ENCODE measurements around the gene DFFB.
"Not testable (repeated sequence)": the region's sequence is repeated elsewhere in the genome, so short reads cannot be mapped to it uniquely, and the experiment has no call there.

DFFB gene

GRCh38 chr1:3856923-3857790 lies at the start of gene DFFB, which contains the start of gene CEP104:
Gene DFFB (plus strand): TSS chr1:3857476. CDS start chr1:3857604, 128 bp downstream.
Gene CEP104 (minus strand): TSS chr1:3857211. CDS start chr1:3852407, 4,804 bp downstream.
- peak; percentile 84 for DNase-seq

- DNase-seq, result no peak
These were observed 49.5 kb upstream of the DFFB start for GRCh38 chr1:3807769-3808168.

GRCh38 chr1:3809680-3810079 lies 47.6 kb upstream of the DFFB start:
- DNase-seq, result no peak

GRCh38 chr1:3810149-3810761 lies 47.0 kb upstream of the DFFB start:
- DNase-seq, result not testable (repeated sequence)

GRCh38 chr1:3811595-3811911 lies 45.7 kb upstream of the DFFB start:
- DNase-seq, result no peak

GRCh38 chr1:3814065-3814464 lies 43.2 kb upstream of the DFFB start:
- DNase-seq, result no peak

GRCh38 chr1:3814771-3815561 lies 42.3 kb upstream of the DFFB start:
- no peak for DNase-seq

- DNase-seq, result no peak
These were observed 40.7 kb upstream of the DFFB start for GRCh38 chr1:3816331-3817137.

GRCh38 chr1:3817138-3817740 lies 40.0 kb upstream of the DFFB start:
- no peak for DNase-seq

- no peak for DNase-seq
These were observed 39.3 kb upstream of the DFFB start for GRCh38 chr1:3817821-3818597.

GRCh38 chr1:3819771-3820200 lies 37.5 kb upstream of the DFFB start:
- no peak for DNase-seq

GRCh38 chr1:3820316-3820715 lies 37.0 kb upstream of the DFFB start:
- DNase-seq, result no peak

GRCh38 chr1:3821004-3821403 lies 36.3 kb upstream of the DFFB start:
- no peak for DNase-seq

- no peak for DNase-seq
These were observed 35.8 kb upstream of the DFFB start for GRCh38 chr1:3821447-3821846.

- DNase-seq, result no peak
These were observed 35.4 kb upstream of the DFFB start for GRCh38 chr1:3821908-3822307.

GRCh38 chr1:3822421-3822820 lies 34.9 kb upstream of the DFFB start:
- no peak for DNase-seq

GRCh38 chr1:3824650-3825049 lies 32.6 kb upstream of the DFFB start:
- DNase-seq, result no peak

- no peak for DNase-seq
These were observed 31.9 kb upstream of the DFFB start for GRCh38 chr1:3825356-3825755.

GRCh38 chr1:3827813-3828307 lies 29.4 kb upstream of the DFFB start:
- DNase-seq, result no peak

- DNase-seq, result no peak
These were observed 28.9 kb upstream of the DFFB start for GRCh38 chr1:3828391-3828790.

GRCh38 chr1:3831689-3832088 lies 25.6 kb upstream of the DFFB start:
- DNase-seq, result no peak
